Stimulated activated memory B cell treated with anti-CD40 and anti-IgM and Interleukin-4, amounts not matched to agents 10 μg/mL and 1 μg/mL and 100 μg/mL, for 72 hours (primary cell): ENCODE data around the gene OR52A5.

Experiments used
- ATAC-seq: fragments of 150-1000 bp; cut with Tn5 transposase; 2 replicates; pipeline ENCODE4 v1.10.0; 2021
- H3K27ac Mint-ChIP-seq: one replicate; pipeline ENCODE4 v1.8.0; 2022; ENCODE audit warnings: mild to moderate bottlenecking, mixed read lengths
- H3K27me3 Mint-ChIP-seq: one replicate; pipeline ENCODE4 v1.8.0; 2022; ENCODE audit warnings: mixed read lengths
- H3K36me3 Mint-ChIP-seq: one replicate; pipeline ENCODE4 v1.8.0; 2022; ENCODE audit warnings: mixed read lengths
- H3K4me1 Mint-ChIP-seq: one replicate; pipeline ENCODE4 v1.8.0; 2022; ENCODE audit warnings: mixed read lengths
- H3K4me3 Mint-ChIP-seq: one replicate; pipeline ENCODE4 v1.8.0; 2022; ENCODE audit warnings: mild to moderate bottlenecking, moderate library complexity, mixed read lengths
- H3K9me3 Mint-ChIP-seq: one replicate; pipeline ENCODE4 v1.8.0; 2022; ENCODE audit warnings: mixed read lengths

Gene OR52A5

GRCh38 chr11:5081405-5081804, 56.8 kb downstream of the OR52A5 start:
- H3K36me3 Mint-ChIP-seq = no peaks in the 10 kb centered on the region
- no peak for ATAC-seq
- H3K27ac Mint-ChIP-seq = no peak overlapping the region

More at GRCh38 chr11:5081405-5081804, 56.8 kb downstream of the OR52A5 start:
- Mint-ChIP-seq H3K27me3 (no peaks in the 10 kb centered on the region), H3K4me3 (no peak overlapping the region), H3K4me1 (no peaks in the 10 kb centered on the region), H3K9me3 (no peaks in the 10 kb centered on the region)
